Measurements from ENCODE around the gene C16orf82. TPM values are rescaled to one million over a fixed set of nuclear protein-coding genes. Genes with fewer than 3 reads are reported as not detected.

The C16orf82 gene
- total RNA-seq, 1 donor: not detected

DNA sequence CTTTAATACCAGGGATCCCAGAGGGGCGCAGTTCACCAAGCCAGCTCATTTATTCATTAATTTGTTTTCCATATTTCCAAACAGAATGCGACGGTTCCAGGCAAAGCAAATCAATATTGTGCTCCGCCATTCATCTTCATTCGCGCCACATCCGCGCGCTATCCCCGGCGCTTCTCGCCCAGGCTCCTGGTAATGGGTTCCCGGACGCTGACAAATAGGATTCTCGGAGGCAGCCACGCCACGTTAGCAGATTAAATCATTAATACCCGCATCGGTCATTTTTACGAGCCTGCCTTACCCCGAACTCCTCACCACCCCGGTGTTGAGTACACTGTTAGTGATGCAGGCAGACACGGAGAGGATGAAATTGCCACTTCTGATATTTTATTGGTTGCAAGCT lies 26.0 kb upstream of the C16orf82 start:
- no peaks in the 10 kb centered on the region for H3K4me1 ChIP-seq (ENCODE audit: insufficient read depth, low read length)
- no peaks in the 10 kb centered on the region for H3K9me3 ChIP-seq (ENCODE audit: low read depth, low read length)
- no peak overlapping the region for H2AFZ ChIP-seq (ENCODE audit: low read length)
- no peak overlapping the region for H3K4me2 ChIP-seq (ENCODE audit: insufficient read depth, low read length)
- H3K36me3 ChIP-seq (ENCODE audit: insufficient read depth, low read length): no peaks in the 10 kb centered on the region
- no peaks in the 10 kb centered on the region for H3K27me3 ChIP-seq (ENCODE audit: insufficient read depth, low read length)
- no peak for TF ChIP-seq CTCF (IDR thresholded peaks at IDR 0.05; ENCODE audit: extremely low read depth, low read depth, low read length)
- H3K79me2 ChIP-seq (ENCODE audit: insufficient read depth, low read length): no peaks in the 10 kb centered on the region
- no peak overlapping the region for H3K4me3 ChIP-seq (ENCODE audit: insufficient read depth, low read length)
- H4K20me1 ChIP-seq (ENCODE audit: insufficient read depth, low read length): no peaks in the 10 kb centered on the region
- no peak for DNase-seq (ENCODE audit: insufficient read length, low spot score, missing footprints)
- no peak overlapping the region for H3K27ac ChIP-seq (ENCODE audit: low read depth, low read length)

GRCh38 chr16:27046958-27047518 lies 19.7 kb upstream of the C16orf82 start:
- H3K79me2 ChIP-seq (ENCODE audit: insufficient read depth, low read length): no peaks in the 10 kb centered on the region

GRCh38 chr16:27048316-27048715 lies 18.4 kb upstream of the C16orf82 start:
- Histone ChIP-seq H3K9me3 (ENCODE audit: low read depth, low read length) (no peaks in the 10 kb centered on the region), H3K27ac (ENCODE audit: low read depth, low read length) (no peak overlapping the region), H2AFZ (ENCODE audit: low read length) (no peak overlapping the region), H4K20me1 (ENCODE audit: insufficient read depth, low read length) (no peaks in the 10 kb centered on the region), H3K4me3 (ENCODE audit: insufficient read depth, low read length) (no peak overlapping the region), H3K36me3 (ENCODE audit: insufficient read depth, low read length) (no peaks in the 10 kb centered on the region), H3K27me3 (ENCODE audit: insufficient read depth, low read length) (peaks cover 3% of the 10 kb centered on the region), H3K4me2 (ENCODE audit: insufficient read depth, low read length) (no peak overlapping the region), H3K4me1 (ENCODE audit: insufficient read depth, low read length) (no peaks in the 10 kb centered on the region), H3K79me2 (ENCODE audit: insufficient read depth, low read length) (no peaks in the 10 kb centered on the region)
- TF ChIP-seq CTCF (IDR thresholded peaks at IDR 0.05; ENCODE audit: extremely low read depth, low read depth, low read length): no peak
- no peak for DNase-seq (ENCODE audit: insufficient read length, low spot score, missing footprints)

More at GRCh38 chr16:27046958-27047518, 19.7 kb upstream of the C16orf82 start:
- no peak overlapping the region for H3K4me3 ChIP-seq (ENCODE audit: insufficient read depth, low read length)
- H3K9me3 ChIP-seq (ENCODE audit: low read depth, low read length): no peaks in the 10 kb centered on the region
- DNase-seq (ENCODE audit: insufficient read length, low spot score, missing footprints): no peak
- no peaks in the 10 kb centered on the region for H3K4me1 ChIP-seq (ENCODE audit: insufficient read depth, low read length)
- no peaks in the 10 kb centered on the region for H3K36me3 ChIP-seq (ENCODE audit: insufficient read depth, low read length)
- no peak overlapping the region for H3K27ac ChIP-seq (ENCODE audit: low read depth, low read length)
- H4K20me1 ChIP-seq (ENCODE audit: insufficient read depth, low read length): no peaks in the 10 kb centered on the region
- H3K4me2 ChIP-seq (ENCODE audit: insufficient read depth, low read length): no peak overlapping the region
- no peak for TF ChIP-seq CTCF (IDR thresholded peaks at IDR 0.05; ENCODE audit: extremely low read depth, low read depth, low read length)
- peaks cover 3% of the 10 kb centered on the region for H3K27me3 ChIP-seq (ENCODE audit: insufficient read depth, low read length)
- no peak overlapping the region for H2AFZ ChIP-seq (ENCODE audit: low read length)

DNA sequence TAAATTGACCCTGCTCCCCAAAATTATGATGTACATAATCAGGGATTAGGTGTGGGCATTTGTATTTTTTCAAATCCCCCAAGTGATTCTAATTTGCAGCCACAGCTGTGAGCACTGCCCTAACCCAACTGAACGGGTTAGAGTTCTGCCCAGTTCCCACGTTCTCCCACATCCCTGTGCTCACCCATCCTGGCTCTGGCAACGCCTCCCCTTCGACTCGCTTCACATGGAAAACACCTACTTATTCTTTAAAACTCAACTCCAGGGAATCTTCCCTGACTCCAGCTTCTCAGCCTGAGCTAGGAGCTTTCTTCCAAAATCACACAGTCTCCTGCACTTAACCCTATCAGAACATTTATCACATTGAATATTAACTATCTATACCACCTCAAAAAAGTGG lies 17.6 kb upstream of the C16orf82 start:
- no peak overlapping the region for H3K4me2 ChIP-seq (ENCODE audit: insufficient read depth, low read length)
- H3K36me3 ChIP-seq (ENCODE audit: insufficient read depth, low read length): no peaks in the 10 kb centered on the region
- H3K27ac ChIP-seq (ENCODE audit: low read depth, low read length): no peak overlapping the region
- no peaks in the 10 kb centered on the region for H3K79me2 ChIP-seq (ENCODE audit: insufficient read depth, low read length)
- no peak overlapping the region for H2AFZ ChIP-seq (ENCODE audit: low read length)
- H3K4me3 ChIP-seq (ENCODE audit: insufficient read depth, low read length): no peak overlapping the region
- H4K20me1 ChIP-seq (ENCODE audit: insufficient read depth, low read length): no peaks in the 10 kb centered on the region
- no peak for TF ChIP-seq CTCF (IDR thresholded peaks at IDR 0.05; ENCODE audit: extremely low read depth, low read depth, low read length)
- H3K4me1 ChIP-seq (ENCODE audit: insufficient read depth, low read length): no peaks in the 10 kb centered on the region
- no peaks in the 10 kb centered on the region for H3K9me3 ChIP-seq (ENCODE audit: low read depth, low read length)
- peaks cover 3% of the 10 kb centered on the region for H3K27me3 ChIP-seq (ENCODE audit: insufficient read depth, low read length)
- no peak for DNase-seq (ENCODE audit: insufficient read length, low spot score, missing footprints)
